GM18499 (cell line): Measurements from ENCODE around the gene CCDC27.

Experiments
- ATAC-seq: cut with Tn5 transposase; IDR thresholded peaks from one replicate; pipeline ENCODE4 v1.9.1; 2021; ENCODE audit warnings: moderate number of reproducible peaks; ENCODE audit not compliant: insufficient read depth, unreplicated experiment

Gene CCDC27

GRCh38 chr1:3749512-3749911 lies 2.7 kb upstream of the CCDC27 start:
- no peak for ATAC-seq

GRCh38 chr1:3750741-3751140 lies 1.5 kb upstream of the CCDC27 start:
- no peak for ATAC-seq

GRCh38 chr1:3753656-3754454 lies 1.6 kb downstream of the CCDC27 start:
- ATAC-seq = no peak

- no peak for ATAC-seq
Observed at GRCh38 chr1:3756394-3756793, 4.1 kb downstream of the CCDC27 start.

GRCh38 chr1:3759164-3759563 lies 6.9 kb downstream of the CCDC27 start:
- ATAC-seq = no peak

GRCh38 chr1:3759796-3760195 lies 7.5 kb downstream of the CCDC27 start:
- no peak for ATAC-seq

GRCh38 chr1:3761296-3762010 lies 9.2 kb downstream of the CCDC27 start:
- ATAC-seq = no peak

GRCh38 chr1:3762151-3762872 lies 10.1 kb downstream of the CCDC27 start:
- no peak for ATAC-seq

GRCh38 chr1:3762873-3763228 lies 10.6 kb downstream of the CCDC27 start:
- ATAC-seq = no peak

- no peak for ATAC-seq
Observed at GRCh38 chr1:3763351-3764125, 11.3 kb downstream of the CCDC27 start.

GRCh38 chr1:3767328-3767925 lies 15.2 kb downstream of the CCDC27 start:
- ATAC-seq = no peak

- ATAC-seq = no peak
Observed at GRCh38 chr1:3768811-3769390, 16.7 kb downstream of the CCDC27 start.

- ATAC-seq = no peak
Observed at GRCh38 chr1:3770047-3770765, 18.0 kb downstream of the CCDC27 start.

- no peak for ATAC-seq
Observed at GRCh38 chr1:3771108-3772026, 19.1 kb downstream of the CCDC27 start.

GRCh38 chr1:3772027-3772714 lies 19.9 kb downstream of the CCDC27 start:
- ATAC-seq = no peak

GRCh38 chr1:3772715-3773571 lies 20.7 kb downstream of the CCDC27 start, which contains the start of gene SMIM1:
Gene SMIM1, plus strand, starts transcription at chr1:3772749. Its CDS starts 2,625 bp downstream, at chr1:3775374.
- no peak for ATAC-seq
